ENCODE results near the gene NEDD8.

NEDD8 gene

DNA sequence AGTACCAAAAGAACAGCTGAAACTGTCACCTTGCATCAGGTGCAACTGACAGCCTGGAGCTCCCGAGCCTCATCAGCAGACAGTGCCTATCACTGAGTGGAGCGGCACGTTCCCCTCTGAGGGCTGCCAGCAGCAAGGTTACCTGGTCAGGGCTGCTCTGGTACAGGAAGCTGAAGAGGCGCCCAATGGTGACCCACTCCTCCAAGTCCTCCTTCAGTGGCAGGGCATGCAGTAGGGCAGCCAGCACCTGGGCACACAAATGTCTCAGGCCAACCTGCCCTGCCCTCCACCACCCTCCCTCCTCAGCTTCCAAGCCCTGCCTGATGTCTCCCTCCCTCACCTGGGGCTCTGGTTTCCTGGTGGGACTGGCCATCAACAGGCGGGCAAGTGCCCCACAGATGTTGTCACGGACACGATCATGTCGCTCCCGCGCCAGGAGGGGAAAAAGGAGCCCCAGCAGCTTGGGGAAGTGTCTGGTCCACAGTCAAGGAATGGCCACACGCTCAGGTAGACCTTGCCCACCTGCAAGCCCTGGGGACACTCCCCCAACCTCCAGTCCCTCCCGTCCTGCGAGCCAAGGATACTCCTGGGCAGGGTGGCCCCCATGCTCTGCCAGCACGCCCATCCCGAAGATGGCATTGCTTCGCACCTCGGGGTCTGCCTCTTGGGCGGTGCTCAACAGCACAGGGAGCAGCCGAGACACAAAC, 50.6 kb downstream of the NEDD8 start:
- Histone ChIP-seq H3K9me3 (ENCODE audit: control insufficient read depth, low read length) (no peaks in the 10 kb centered on the region), H3K27me3 (replicated peaks; ENCODE audit: control insufficient read depth, insufficient read depth, low read length, poor library complexity, severe bottlenecking) (no peaks in the 10 kb centered on the region), H3K36me3 (ENCODE audit: control insufficient read depth, insufficient read depth, low read length) (peaks cover 95% of the 10 kb centered on the region), H3K4me3 (ENCODE audit: insufficient read depth, low read depth, low read length, poor library complexity, severe bottlenecking) (no peak overlapping the region), H3K27ac (ENCODE audit: insufficient read depth, low read length, poor library complexity, severe bottlenecking) (no peak overlapping the region), H3K4me1 (ENCODE audit: control insufficient read depth, insufficient read depth, low read length, poor library complexity, severe bottlenecking) (no peaks in the 10 kb centered on the region)
- DNase-seq, result no peak

DNA sequence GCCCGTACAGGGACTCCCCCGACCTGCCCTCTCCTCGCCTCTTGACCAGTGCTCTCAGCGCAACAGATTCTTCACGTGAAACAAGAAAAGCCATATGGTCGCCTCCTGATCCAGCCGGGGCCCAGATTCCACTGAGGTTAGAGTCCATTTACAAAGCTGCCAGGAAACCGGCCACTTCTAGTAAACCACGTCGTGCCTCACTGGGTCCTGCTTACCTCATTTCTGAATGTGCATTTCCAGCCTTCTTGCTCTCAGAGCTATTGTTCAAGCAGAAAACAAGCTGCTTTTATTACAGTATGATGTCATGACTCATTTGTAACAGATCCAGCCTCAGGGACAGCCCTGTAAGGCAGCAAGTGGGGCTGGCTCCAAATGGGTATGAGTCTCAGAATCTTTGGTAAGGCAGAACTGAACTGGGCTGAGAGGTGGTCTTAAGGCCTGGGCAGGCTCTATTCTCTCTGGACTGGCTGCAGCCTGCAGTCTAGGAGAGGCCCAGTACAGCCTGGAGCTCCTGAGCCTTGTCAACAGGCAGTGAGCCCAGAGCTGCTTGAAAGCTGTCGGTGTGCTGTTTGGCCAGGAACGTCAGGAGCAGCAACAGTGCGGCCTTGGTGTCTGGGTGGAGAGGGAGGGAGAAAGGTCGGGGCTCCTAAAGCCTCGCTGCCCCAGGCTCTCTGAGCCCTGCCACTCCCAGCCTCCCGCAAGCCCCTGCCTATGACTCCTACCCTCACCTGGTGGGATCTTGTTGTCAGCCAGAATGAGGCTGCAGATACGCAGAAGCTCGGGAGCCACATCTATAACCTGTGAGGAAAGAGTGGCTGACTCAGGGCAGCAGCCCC, 52.0 kb downstream of the NEDD8 start:
- no peaks in the 10 kb centered on the region for H3K9me3 ChIP-seq (ENCODE audit: control insufficient read depth, low read length)
- H3K4me1 ChIP-seq (ENCODE audit: control insufficient read depth, insufficient read depth, low read length, poor library complexity, severe bottlenecking), result no peaks in the 10 kb centered on the region
- H3K4me3 ChIP-seq (ENCODE audit: insufficient read depth, low read depth, low read length, poor library complexity, severe bottlenecking), result no peak overlapping the region
- DNase-seq, result no peak
- no peaks in the 10 kb centered on the region for H3K27me3 ChIP-seq (replicated peaks; ENCODE audit: control insufficient read depth, insufficient read depth, low read length, poor library complexity, severe bottlenecking)
- H3K36me3 ChIP-seq (ENCODE audit: control insufficient read depth, insufficient read depth, low read length), result peaks cover 87% of the 10 kb centered on the region
- no peak overlapping the region for H3K27ac ChIP-seq (ENCODE audit: insufficient read depth, low read length, poor library complexity, severe bottlenecking)

DNA sequence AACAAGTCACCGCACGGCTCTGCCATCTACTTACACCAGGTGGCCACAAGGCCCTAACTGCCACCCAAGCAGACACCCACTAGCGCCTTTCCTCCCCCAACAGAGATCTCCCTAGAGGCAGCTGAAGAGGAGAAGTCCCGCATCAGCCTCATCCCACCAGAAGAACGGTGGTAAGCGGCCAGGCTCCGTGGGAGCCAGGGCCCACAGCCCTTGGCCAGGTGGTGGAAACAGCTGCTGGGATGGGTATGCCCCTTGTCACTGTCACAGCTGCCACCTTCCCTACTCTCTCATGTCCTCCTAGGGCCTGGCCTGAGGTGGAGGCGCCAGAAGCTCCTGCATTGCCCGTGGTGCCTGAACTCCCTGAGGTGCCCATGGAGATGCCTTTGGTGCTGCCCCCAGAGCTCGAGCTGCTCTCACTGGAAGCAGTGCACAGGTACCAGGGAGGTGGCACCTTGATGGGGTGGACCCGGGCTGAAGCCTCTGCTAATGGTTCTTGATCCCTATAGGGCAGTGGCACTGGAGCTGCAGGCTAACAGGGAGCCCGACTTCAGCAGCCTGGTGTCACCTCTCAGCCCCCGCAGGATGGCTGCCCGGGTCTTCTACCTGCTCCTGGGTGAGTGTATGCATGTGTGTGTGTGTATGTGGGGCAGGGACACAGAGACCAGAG, 52.7 kb downstream of the NEDD8 start:
- DNase-seq, result no peak
- no peaks in the 10 kb centered on the region for H3K27me3 ChIP-seq (replicated peaks; ENCODE audit: control insufficient read depth, insufficient read depth, low read length, poor library complexity, severe bottlenecking)
- no peaks in the 10 kb centered on the region for H3K4me1 ChIP-seq (ENCODE audit: control insufficient read depth, insufficient read depth, low read length, poor library complexity, severe bottlenecking)
- peaks cover 81% of the 10 kb centered on the region for H3K36me3 ChIP-seq (ENCODE audit: control insufficient read depth, insufficient read depth, low read length)
- H3K4me3 ChIP-seq (ENCODE audit: insufficient read depth, low read depth, low read length, poor library complexity, severe bottlenecking), result no peak overlapping the region
- no peaks in the 10 kb centered on the region for H3K9me3 ChIP-seq (ENCODE audit: control insufficient read depth, low read length)
- H3K27ac ChIP-seq (ENCODE audit: insufficient read depth, low read length, poor library complexity, severe bottlenecking), result no peak overlapping the region

DNA sequence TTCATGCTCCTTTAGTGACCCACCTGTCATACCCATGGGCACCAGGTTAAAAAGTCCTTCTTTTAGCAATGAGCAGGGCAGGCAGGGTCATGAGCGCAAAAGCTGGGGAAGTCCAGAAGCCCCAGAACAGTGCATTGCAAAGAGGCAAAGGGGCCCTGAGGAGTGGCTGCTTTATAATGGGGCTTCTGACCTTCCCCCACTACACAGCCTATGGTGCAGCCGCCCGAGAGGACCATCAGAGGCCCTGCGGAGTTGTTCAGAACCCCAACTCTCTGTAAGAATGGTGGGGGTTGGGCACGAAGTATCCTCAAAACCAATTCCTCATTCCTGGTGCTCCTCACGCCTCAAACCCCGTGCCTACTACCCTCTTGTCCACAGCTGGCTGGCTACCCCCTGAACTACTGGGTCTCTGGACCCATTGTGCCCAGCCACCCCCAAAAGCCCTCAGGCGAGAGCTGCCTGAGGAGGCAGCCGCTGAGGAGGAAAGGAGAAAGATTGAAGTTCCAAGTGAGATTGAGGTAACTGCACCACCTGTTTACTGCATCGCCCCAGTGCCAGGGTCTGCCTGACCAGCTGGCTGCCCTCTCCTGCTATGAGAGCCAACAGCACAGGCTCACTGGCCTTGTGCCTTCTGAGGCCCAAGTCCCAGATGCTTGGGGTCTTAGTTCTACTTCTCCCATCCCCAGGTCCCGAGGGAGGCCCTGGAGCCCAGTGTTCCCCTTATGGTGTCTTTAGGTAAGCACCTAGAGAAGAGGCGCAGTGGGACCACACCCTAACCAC, 53.6 kb downstream of the NEDD8 start:
- Histone ChIP-seq H3K4me1 (ENCODE audit: control insufficient read depth, insufficient read depth, low read length, poor library complexity, severe bottlenecking) (no peaks in the 10 kb centered on the region), H3K27me3 (replicated peaks; ENCODE audit: control insufficient read depth, insufficient read depth, low read length, poor library complexity, severe bottlenecking) (no peaks in the 10 kb centered on the region), H3K36me3 (ENCODE audit: control insufficient read depth, insufficient read depth, low read length) (peaks cover 74% of the 10 kb centered on the region), H3K4me3 (ENCODE audit: insufficient read depth, low read depth, low read length, poor library complexity, severe bottlenecking) (no peak overlapping the region), H3K27ac (ENCODE audit: insufficient read depth, low read length, poor library complexity, severe bottlenecking) (no peak overlapping the region), H3K9me3 (ENCODE audit: control insufficient read depth, low read length) (no peaks in the 10 kb centered on the region)
- DNase-seq, result no peak

DNA sequence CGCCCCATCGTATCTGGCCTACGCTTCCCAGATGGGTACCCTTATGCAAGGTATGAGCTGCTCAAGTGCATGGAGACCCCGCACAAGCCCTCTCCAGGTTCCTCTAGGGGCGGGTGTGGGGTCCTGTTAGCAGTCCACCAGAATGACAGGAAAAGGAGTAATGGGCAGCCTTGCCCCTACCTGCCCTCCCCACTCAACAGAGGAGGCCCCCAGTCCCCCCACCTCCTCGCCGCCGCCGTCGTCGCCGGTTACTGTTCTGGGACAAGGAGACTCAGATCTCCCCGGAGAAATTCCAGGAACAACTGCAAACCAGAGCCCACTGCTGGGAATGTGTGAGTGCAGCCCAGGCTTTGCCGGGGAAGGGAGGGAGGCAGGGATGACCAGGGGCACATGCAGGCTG, 54.3 kb downstream of the NEDD8 start:
- H3K36me3 ChIP-seq (ENCODE audit: control insufficient read depth, insufficient read depth, low read length), result peaks cover 67% of the 10 kb centered on the region
- H3K4me3 ChIP-seq (ENCODE audit: insufficient read depth, low read depth, low read length, poor library complexity, severe bottlenecking), result no peak overlapping the region
- H3K4me1 ChIP-seq (ENCODE audit: control insufficient read depth, insufficient read depth, low read length, poor library complexity, severe bottlenecking), result no peaks in the 10 kb centered on the region
- no peak for DNase-seq
- no peaks in the 10 kb centered on the region for H3K9me3 ChIP-seq (ENCODE audit: control insufficient read depth, low read length)
- no peaks in the 10 kb centered on the region for H3K27me3 ChIP-seq (replicated peaks; ENCODE audit: control insufficient read depth, insufficient read depth, low read length, poor library complexity, severe bottlenecking)
- no peak overlapping the region for H3K27ac ChIP-seq (ENCODE audit: insufficient read depth, low read length, poor library complexity, severe bottlenecking)

DNA sequence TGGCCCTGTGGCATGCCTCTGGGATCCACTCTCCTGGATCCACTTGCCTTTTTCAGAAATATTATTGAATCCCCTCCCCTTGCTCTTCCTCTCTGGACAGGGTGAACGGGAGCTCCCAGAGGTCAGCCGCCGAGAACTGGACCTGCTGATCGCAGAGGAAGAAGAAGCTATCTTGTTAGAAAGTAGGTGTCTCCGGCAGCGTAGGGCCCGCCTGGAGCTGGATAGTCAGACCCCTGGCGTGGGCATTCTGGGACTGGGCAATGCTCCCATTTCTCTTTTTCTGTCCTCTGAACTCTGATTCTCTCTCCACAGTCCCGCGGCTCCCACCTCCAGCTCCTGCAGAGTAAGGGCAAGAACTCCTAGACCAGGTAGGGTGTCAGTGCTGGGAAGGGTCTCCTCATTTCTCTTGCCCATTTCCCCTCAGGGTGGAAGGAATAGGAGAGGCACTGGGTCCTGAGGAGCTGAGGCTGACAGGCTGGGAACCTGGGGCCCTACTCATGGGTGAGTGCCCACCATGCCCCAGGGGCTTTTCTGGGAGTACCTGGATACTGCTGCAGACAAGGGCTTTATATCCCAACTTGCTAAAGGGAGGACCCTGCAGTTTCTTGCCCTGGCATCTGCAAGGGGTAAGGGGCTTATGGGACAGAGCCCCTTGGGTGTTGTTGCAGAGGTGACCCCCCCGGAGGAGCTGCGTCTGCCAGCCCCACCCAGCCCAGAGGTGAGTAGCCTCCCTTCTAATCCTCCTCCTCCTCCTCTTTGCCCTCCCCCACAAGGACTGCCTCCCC, 54.9 kb downstream of the NEDD8 start:
- H3K27me3 ChIP-seq (replicated peaks; ENCODE audit: control insufficient read depth, insufficient read depth, low read length, poor library complexity, severe bottlenecking), result no peaks in the 10 kb centered on the region
- H3K27ac ChIP-seq (ENCODE audit: insufficient read depth, low read length, poor library complexity, severe bottlenecking), result no peak overlapping the region
- H3K9me3 ChIP-seq (ENCODE audit: control insufficient read depth, low read length), result no peaks in the 10 kb centered on the region
- no peaks in the 10 kb centered on the region for H3K4me1 ChIP-seq (ENCODE audit: control insufficient read depth, insufficient read depth, low read length, poor library complexity, severe bottlenecking)
- H3K36me3 ChIP-seq (ENCODE audit: control insufficient read depth, insufficient read depth, low read length), result peaks cover 60% of the 10 kb centered on the region
- H3K4me3 ChIP-seq (ENCODE audit: insufficient read depth, low read depth, low read length, poor library complexity, severe bottlenecking), result no peak overlapping the region
- no peak for DNase-seq

DNA sequence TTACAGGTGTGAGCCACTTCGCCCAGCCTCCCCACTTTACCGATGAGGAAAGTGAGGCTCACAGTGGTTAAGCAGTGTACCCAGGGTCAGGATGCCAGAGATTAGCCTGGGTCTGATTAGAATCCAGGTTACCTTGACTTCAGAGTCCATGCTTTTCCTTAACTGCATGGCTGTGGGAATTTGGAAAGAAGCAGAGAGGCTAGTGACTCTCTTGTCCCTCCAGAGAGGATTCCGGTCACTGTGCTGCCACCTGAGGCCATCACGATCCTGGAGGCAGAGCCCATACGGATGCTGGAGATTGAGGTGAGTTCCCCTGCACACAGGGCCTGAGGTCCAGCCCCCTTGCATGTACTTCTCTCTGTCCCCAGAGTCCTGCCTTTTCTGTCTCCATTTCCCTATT, 55.6 kb downstream of the NEDD8 start:
- no peaks in the 10 kb centered on the region for H3K27me3 ChIP-seq (replicated peaks; ENCODE audit: control insufficient read depth, insufficient read depth, low read length, poor library complexity, severe bottlenecking)
- peaks cover 5% of the 10 kb centered on the region for H3K4me1 ChIP-seq (ENCODE audit: control insufficient read depth, insufficient read depth, low read length, poor library complexity, severe bottlenecking)
- H3K27ac ChIP-seq (ENCODE audit: insufficient read depth, low read length, poor library complexity, severe bottlenecking), result no peak overlapping the region
- DNase-seq, result no peak
- no peaks in the 10 kb centered on the region for H3K9me3 ChIP-seq (ENCODE audit: control insufficient read depth, low read length)
- H3K4me3 ChIP-seq (ENCODE audit: insufficient read depth, low read depth, low read length, poor library complexity, severe bottlenecking), result no peak overlapping the region
- H3K36me3 ChIP-seq (ENCODE audit: control insufficient read depth, insufficient read depth, low read length), result peaks cover 54% of the 10 kb centered on the region

DNA sequence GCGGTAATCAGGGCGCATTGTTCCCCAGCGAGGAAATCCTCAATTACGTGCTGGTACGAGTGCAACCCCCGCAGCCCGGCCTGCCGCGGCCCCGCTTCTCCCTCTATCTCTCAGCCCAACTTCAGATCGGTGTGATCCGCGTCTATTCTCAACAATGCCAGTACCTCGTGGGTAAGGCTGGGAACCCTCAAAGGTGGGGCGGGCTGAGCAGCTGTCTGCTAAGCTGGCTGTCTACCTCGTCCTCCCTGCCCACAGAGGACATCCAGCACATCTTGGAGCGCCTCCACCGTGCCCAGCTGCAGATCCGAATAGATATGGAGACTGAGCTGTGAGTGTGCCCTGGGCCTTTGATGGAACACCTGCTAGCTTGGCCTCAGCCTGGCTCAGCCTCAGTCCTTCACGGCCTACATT, 59.3 kb downstream of the NEDD8 start:
- Histone ChIP-seq H3K36me3 (ENCODE audit: control insufficient read depth, insufficient read depth, low read length) (peaks cover 19% of the 10 kb centered on the region), H3K27me3 (replicated peaks; ENCODE audit: control insufficient read depth, insufficient read depth, low read length, poor library complexity, severe bottlenecking) (no peaks in the 10 kb centered on the region), H3K4me1 (ENCODE audit: control insufficient read depth, insufficient read depth, low read length, poor library complexity, severe bottlenecking) (peaks cover 8% of the 10 kb centered on the region), H3K4me3 (ENCODE audit: insufficient read depth, low read depth, low read length, poor library complexity, severe bottlenecking) (no peak overlapping the region), H3K9me3 (ENCODE audit: control insufficient read depth, low read length) (no peaks in the 10 kb centered on the region), H3K27ac (ENCODE audit: insufficient read depth, low read length, poor library complexity, severe bottlenecking) (no peak overlapping the region)
- no peak for DNase-seq

DNA sequence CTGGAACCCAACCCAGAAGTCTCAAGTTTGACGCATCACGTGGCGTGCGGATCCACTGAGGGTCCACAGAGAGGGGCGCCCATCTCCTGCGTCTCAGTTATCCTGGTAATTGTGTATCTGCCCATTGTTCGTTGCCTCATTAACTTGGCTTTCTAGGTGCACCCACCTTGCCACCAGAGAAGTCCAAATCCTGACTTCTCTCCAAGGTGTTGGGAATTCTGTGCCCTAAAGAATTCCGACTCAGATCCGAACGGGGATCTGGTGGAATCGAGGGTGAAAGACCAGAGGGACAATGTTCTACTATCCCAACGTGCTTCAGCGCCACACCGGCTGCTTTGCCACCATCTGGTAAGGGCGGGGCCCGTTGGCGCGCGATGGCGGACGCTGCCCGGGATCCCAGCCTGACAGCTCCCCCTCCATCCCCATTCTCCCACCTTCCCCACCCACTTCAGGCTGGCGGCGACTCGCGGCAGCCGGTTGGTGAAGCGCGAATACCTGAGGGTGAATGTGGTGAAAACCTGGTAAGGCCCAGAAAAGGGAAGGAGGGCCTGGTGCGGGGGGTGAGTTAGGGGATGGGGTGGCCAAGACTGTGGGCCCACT, 59.8 kb downstream of the NEDD8 start:
- H3K27ac ChIP-seq (ENCODE audit: insufficient read depth, low read length, poor library complexity, severe bottlenecking), result peak overlapping the region; percentile 49
- no peak overlapping the region for H3K4me3 ChIP-seq (ENCODE audit: insufficient read depth, low read depth, low read length, poor library complexity, severe bottlenecking)
- peaks cover 14% of the 10 kb centered on the region for H3K36me3 ChIP-seq (ENCODE audit: control insufficient read depth, insufficient read depth, low read length)
- H3K27me3 ChIP-seq (replicated peaks; ENCODE audit: control insufficient read depth, insufficient read depth, low read length, poor library complexity, severe bottlenecking), result no peaks in the 10 kb centered on the region
- H3K4me1 ChIP-seq (ENCODE audit: control insufficient read depth, insufficient read depth, low read length, poor library complexity, severe bottlenecking), result peaks cover 8% of the 10 kb centered on the region
- DNase-seq, result no peak
- H3K9me3 ChIP-seq (ENCODE audit: control insufficient read depth, low read length), result no peaks in the 10 kb centered on the region

Data from effector memory CD4-positive, alpha-beta T cell (primary cell).